DMS114 treated with DMSO at 0.1 percent for 48 hours (cell line): ENCODE data around the gene SPNS3.

Experiments
- DNase-seq: peaks from one replicate; lab custom pipeline; 2025; ENCODE audit not compliant: unreplicated experiment; lab: John Stamatoyannopoulos, UW

The SPNS3 gene

GRCh38 chr17:4525691-4526397 lies 92.1 kb downstream of the SPNS3 start:
- DNase-seq, result no peak

- DNase-seq, result no peak
These were observed 93.4 kb downstream of the SPNS3 start for GRCh38 chr17:4527134-4527533.

DNA sequence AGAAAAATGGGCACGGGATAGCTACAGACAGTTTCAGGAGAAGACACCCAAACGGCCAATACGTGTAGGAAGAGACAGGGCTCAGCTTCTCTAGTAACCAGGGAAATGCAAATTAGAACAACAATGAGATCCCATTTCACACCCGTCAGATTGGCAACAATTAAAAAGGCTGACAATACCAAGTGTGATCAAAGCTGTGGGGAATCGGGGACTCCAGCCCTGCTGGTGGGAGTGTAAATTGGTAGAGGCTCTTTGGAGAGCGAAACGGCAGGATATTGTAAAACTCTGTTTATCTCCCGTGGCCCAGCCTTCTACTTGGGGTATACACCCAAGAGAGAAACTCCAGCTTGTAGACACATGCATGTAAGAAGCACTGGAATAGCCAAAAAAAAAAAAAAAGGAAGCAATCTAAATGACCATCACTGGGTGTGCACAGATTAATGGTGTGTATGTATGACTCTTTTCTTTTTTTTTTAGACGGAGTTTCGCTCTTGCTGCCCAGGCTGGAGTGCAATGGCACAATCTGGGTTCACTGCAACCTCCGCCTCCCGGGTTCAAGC lies 93.9 kb downstream of the SPNS3 start:
- DNase-seq, result no peak

DNA sequence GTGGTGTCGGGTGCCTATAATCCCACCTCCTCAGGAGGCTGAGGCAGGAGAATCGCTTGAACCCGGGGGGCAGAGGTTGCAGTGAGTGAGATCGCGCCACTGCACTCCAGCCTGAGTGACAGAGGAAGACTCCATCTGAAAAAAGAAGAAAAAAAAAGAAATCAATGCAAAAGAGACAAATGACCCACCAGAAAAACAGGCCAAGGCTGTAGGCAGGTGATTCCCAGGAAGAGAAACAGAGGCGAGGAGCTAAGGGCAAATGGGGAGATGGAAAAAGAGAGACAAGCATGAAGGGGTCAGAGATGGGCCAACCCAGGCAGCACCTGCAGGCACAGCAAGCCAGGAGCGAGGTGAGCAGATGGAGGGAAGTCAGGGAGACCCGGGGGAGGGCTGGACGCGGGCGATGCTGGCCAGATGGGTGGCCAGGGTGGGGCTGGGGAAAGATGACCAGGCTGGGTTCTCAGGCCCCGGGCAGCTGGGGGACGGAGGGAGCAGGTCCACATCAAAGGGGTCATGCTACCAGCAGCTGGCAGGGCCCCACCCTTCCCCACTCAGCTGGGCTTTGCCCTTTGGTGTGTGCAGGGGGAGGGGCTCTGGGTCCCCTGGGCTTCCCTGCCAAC lies 95.9 kb downstream of the SPNS3 start:
- DNase-seq, result no peak

- no peak for DNase-seq
These were observed 97.3 kb downstream of the SPNS3 start for GRCh38 chr17:4530799-4531730.

DNA sequence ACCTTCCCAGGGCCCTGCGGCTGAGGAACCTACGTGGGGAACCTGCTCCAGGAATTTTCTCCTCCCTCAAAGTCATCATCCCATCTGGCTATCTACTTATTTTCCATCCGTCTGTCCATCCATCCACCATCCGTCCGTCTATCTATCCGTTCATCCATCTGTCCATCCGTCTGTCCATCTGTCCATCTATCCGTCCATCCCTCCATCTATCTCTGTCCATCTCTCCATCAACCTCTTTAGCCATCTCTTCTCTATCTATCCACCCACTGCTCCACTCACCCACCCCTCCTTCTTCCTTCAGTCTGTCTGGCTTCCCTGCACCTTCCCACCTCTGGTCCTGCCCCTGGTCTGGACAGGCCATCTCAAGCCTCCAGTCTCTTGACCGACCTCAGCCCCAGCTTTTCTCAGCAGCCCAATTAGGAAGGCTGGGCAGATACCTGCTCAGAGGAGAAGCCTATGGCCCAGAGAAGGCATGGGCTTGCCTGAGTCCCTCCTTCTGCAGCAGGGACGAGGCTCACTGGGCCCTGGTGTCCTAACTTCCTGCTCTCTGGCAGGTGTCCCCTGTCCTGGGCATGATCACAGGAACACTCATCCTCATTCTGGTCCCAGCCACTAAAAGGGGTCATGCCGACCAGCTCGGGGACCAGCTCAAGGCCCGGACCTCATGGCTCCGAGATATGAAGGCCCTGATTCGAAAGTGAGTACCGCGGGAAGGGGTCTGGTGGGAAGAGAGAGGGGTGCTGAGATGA lies 98.4 kb downstream of the SPNS3 start:
- no peak for DNase-seq

GRCh38 chr17:4532860-4533522 lies 99.3 kb downstream of the SPNS3 start:
- DNase-seq, result no peak

GRCh38 chr17:4533523-4534504 lies 100.1 kb downstream of the SPNS3 start:
- DNase-seq, result no peak

GRCh38 chr17:4534515-4534914 lies 100.8 kb downstream of the SPNS3 start:
- DNase-seq, result no peak

DNA sequence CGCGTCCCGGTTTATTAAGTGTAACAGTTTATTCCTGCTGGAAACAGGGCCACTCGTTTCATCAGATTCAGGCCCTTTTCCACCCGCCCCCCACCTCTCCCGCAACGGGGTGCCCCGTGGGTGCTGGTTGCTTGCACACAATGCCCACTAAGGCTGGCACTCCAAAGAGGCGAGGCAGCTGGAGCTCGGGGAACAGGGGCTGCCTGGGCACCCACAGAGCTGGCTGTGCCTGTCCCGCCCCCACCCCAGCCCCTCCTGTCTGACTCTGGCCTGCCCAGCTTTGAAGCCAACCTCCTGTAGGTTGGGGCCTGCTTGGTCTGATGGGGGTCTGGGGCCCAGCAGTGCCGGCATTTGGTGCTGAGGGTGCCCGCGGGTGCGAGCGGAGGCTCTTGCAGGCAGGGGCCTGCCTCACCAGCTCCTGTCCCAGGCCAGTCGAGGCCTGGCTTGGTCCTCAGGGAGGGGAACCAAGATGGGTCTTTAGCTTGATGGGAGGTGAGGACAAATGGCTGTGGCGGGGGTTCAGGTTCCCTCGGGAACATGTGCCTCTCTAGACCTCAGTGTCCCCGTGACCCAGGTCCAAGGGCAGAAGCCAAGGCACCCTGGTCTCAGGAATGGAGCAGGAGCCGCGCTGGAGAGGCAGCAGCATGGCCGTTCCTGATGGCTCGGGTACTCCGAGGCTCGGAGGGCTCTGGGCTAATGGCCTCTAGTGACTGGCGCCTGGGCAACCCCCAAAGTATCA lies 101.4 kb downstream of the SPNS3 start:
- no peak for DNase-seq

DNA sequence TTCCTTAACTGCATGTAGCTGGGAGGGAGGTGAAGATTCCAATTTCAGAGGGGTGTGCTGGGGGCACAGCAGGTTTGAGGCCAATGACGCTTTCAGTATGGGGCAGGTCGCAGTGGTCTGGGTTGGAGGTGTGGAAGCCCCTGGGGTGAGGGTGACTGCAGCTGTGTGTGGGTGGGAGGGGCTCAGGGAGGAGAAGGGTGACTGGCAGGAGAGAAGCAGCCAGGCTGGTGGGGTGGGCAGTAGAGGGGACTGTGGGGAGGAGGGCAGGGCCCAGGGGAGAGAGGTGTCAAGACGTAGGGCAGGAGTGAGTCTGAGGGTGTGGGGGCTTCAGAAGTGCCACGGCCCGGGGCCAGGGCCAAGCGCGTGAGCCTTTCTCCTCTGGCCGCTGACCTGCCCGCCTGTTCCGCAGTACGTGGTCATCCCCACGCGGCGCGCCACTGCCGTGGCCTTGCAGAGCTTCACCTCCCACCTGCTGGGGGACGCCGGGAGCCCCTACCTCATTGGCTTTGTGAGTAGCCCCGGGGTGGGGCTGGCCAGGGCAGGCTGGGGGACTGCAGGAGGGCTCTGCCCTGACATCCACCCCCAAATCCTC lies 102.0 kb downstream of the SPNS3 start:
- no peak for DNase-seq

- no peak for DNase-seq
These were observed 102.6 kb downstream of the SPNS3 start for GRCh38 chr17:4536259-4536741.

DNA sequence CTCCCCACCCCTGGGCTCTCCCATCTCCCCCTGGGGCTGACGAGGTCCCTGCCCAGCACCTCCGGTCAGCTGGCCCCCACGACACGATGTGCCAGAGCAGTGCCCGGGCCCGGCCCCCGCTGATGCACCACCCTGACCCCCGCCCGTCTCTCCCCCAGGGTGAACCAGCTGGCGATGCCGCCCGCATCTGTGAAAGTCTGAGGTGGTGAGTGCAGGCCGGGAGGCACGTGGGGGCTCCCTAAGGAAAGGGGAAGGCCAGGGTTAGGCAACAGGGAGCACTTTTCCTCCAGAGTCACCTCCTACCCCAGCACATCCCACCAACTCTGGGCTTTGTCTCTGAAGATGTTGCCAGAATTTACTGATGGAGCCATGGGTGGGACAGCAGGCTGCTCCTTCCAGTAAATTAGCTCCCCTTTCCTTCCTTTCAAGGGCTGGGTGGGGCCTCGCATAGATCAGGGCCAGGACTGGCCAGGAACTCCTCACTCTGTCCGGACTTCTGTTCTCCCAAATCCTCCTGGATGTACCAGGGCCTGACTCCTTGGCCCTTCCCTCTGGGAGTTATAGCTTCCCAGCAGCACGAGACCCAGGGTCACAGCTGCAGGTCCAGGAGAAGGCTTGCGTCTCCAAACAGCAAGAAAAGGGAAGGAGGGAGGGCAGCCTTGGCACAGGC lies 103.1 kb downstream of the SPNS3 start:
- no peak for DNase-seq
